Caki2 (cell line): ENCODE measurements around the gene CA12. TPM values are rescaled to one million over a fixed set of nuclear protein-coding genes. Genes with fewer than 3 reads are reported as not detected.
"Not testable (repeated sequence)": the region's sequence is repeated elsewhere in the genome, so short reads cannot be mapped to it uniquely, and the experiment has no call there.

Experiments used
- DNase-seq: peaks from one replicate; pipeline ENCODE4 v3.0.0-alpha.2; 2015; ENCODE audit warnings: low read depth
- in situ Hi-C: cut with HindIII; loops from 2 replicates; pipeline ENCODE4 v1.10.0; 2016; ENCODE audit warnings: low sequenced_read_pairs, low pct_unique_long_range_greater_than_20kb, mixed read lengths
- total RNA-seq: library from RNA; depleted of rRNA; stranded (reverse); fragments of >200 nt; shearing (Covaris generic); gene quantifications from 2 replicates; pipeline ENCODE4 v1.2.3, GENCODE V29; 2014; ENCODE audit warnings: low replicate concordance

CA12 gene
- total RNA-seq, 1 experiment from 2014 or later, result 272 TPM

GRCh38 chr15:63327648-63328421 is 53.8 kb downstream of the CA12 start:
- in situ Hi-C loops, result no loop called here
- DNase-seq, result no peak

- in situ Hi-C loops, result no loop called here
- no peak for DNase-seq
Observed at GRCh38 chr15:63324770-63325169, 56.9 kb downstream of the CA12 start.

GRCh38 chr15:63323798-63324563 is 57.7 kb downstream of the CA12 start:
- in situ Hi-C loops, result no loop called here
- DNase-seq, result no peak

- in situ Hi-C loops, result no loop called here
- DNase-seq, result no peak
Observed at GRCh38 chr15:63322541-63322940, 59.1 kb downstream of the CA12 start.

GRCh38 chr15:63321462-63321861 is 60.2 kb downstream of the CA12 start:
- no peak for DNase-seq
- in situ Hi-C loops, result no loop called here

- in situ Hi-C loops, DNase-seq: not testable (repeated sequence)
Observed at GRCh38 chr15:63320981-63321380, 60.7 kb downstream of the CA12 start.

- in situ Hi-C loops, DNase-seq: not testable (repeated sequence)
Observed at GRCh38 chr15:63320446-63320845, 61.2 kb downstream of the CA12 start.

GRCh38 chr15:63319065-63319464 is 62.6 kb downstream of the CA12 start:
- DNase-seq, result no peak
- in situ Hi-C loops, result no loop called here

GRCh38 chr15:63318344-63318743 is 63.3 kb downstream of the CA12 start:
- DNase-seq, result no peak
- in situ Hi-C loops, result no loop called here

- DNase-seq, result no peak
- in situ Hi-C loops, result no loop called here
Observed at GRCh38 chr15:63314409-63314808, 67.2 kb downstream of the CA12 start.

- DNase-seq, result no peak
- in situ Hi-C loops, result no loop called here
Observed at GRCh38 chr15:63313825-63314224, 67.8 kb downstream of the CA12 start.

GRCh38 chr15:63312286-63312685 is 69.4 kb downstream of the CA12 start:
- no peak for DNase-seq
- in situ Hi-C loops, result no loop called here

- no peak for DNase-seq
- in situ Hi-C loops, result no loop called here
Observed at GRCh38 chr15:63310646-63311045, 71.0 kb downstream of the CA12 start.

- in situ Hi-C loops, result no loop called here
- no peak for DNase-seq
Observed at GRCh38 chr15:63308947-63309346, 72.7 kb downstream of the CA12 start.

- in situ Hi-C loops, result no loop called here
- DNase-seq, result no peak
Observed at GRCh38 chr15:63308491-63308890, 73.2 kb downstream of the CA12 start.

- in situ Hi-C loops, result no loop called here
Observed at GRCh38 chr15:63306492-63307073, 75.1 kb downstream of the CA12 start.

GRCh38 chr15:63305260-63305659 is 76.4 kb downstream of the CA12 start:
- in situ Hi-C loops, result no loop called here
- no peak for DNase-seq

More at GRCh38 chr15:63306492-63307073, 75.1 kb downstream of the CA12 start:
- no peak for DNase-seq

- no peak for DNase-seq
- in situ Hi-C loops, result no loop called here
Observed at GRCh38 chr15:63301088-63301487, 80.6 kb downstream of the CA12 start.

- DNase-seq, result no peak
- in situ Hi-C loops, result no loop called here
Observed at GRCh38 chr15:63299943-63300575, 81.6 kb downstream of the CA12 start.
